CD4-positive, CD25-positive, alpha-beta regulatory T cell (primary cell): Measurements from ENCODE around the gene UMAD1. TPM values are rescaled to one million over a fixed set of nuclear protein-coding genes. Genes with fewer than 3 reads are reported as not detected.

Experiments used
- ATAC-seq, 2 donors: fragments of 150-1000 bp; cut with Tn5 transposase; one replicate each; pipeline ENCODE4 v1.10.0; 2021; ENCODE audit warnings: low read depth in 2 of 2, moderate number of reproducible peaks in 2 of 2, moderate library complexity in 1 of 2
- DNase-seq, 3 donors: peaks; one replicate each; pipeline versions ENCODE4 v3.0.0 to v3.0.0-alpha.2; 2012 to 2022; ENCODE audit warnings: mixed read lengths in 1 of 3
- H3K27ac ChIP-seq: one replicate; pipeline ENCODE4 v1.7.0; 2013; ENCODE audit warnings: mild to moderate bottlenecking, low read length; ENCODE audit not compliant: insufficient read depth, poor library complexity, severe bottlenecking
- H3K27me3 ChIP-seq: one replicate; pipeline ENCODE4 v1.7.0; 2013; ENCODE audit warnings: low read length; ENCODE audit not compliant: control insufficient read depth, insufficient read depth
- H3K36me3 ChIP-seq: one replicate; pipeline ENCODE4 v1.7.0; 2013; ENCODE audit warnings: mild to moderate bottlenecking, low read length, moderate library complexity; ENCODE audit not compliant: control insufficient read depth, insufficient read depth
- H3K4me1 ChIP-seq: 2 replicates; pipeline ENCODE4 v1.7.0; 2013; ENCODE audit warnings: mild to moderate bottlenecking, low read length; ENCODE audit not compliant: insufficient read depth, control insufficient read depth, poor library complexity, severe bottlenecking
- H3K4me3 ChIP-seq: one replicate; pipeline ENCODE4 v1.7.0; 2013; ENCODE audit warnings: low read depth, mild to moderate bottlenecking, low read length, moderate library complexity
- H3K9me3 ChIP-seq, 2 experiments: 1 replicate in 1 of 2; 2 replicates in 1 of 2; pipeline ENCODE4 v1.7.0; 2013; ENCODE audit warnings: low read length in 2 of 2, mild to moderate bottlenecking in 1 of 2, moderate library complexity in 1 of 2; ENCODE audit not compliant: control insufficient read depth in 2 of 2
- H3K27ac Mint-ChIP-seq, 3 donors: one replicate each; pipeline ENCODE4 v1.8.0; 2020 to 2022; ENCODE audit warnings: mild to moderate bottlenecking in 3 of 3, mixed read lengths in 3 of 3, moderate library complexity in 2 of 3
- H3K27me3 Mint-ChIP-seq: one replicate; pipeline ENCODE4 v1.8.0; 2022; ENCODE audit warnings: mild to moderate bottlenecking, mixed read lengths
- H3K36me3 Mint-ChIP-seq: one replicate; pipeline ENCODE4 v1.8.0; 2020; ENCODE audit warnings: mixed read lengths
- H3K4me1 Mint-ChIP-seq, 4 donors: one replicate each; pipeline ENCODE4 v1.8.0; 2020 to 2022; ENCODE audit warnings: mixed read lengths in 4 of 4, mild to moderate bottlenecking in 1 of 4
- H3K4me3 Mint-ChIP-seq, 4 donors: one replicate each; pipeline ENCODE4 v1.8.0; 2020 to 2022; ENCODE audit warnings: mild to moderate bottlenecking in 4 of 4, mixed read lengths in 4 of 4, moderate library complexity in 3 of 4
- H3K9me3 Mint-ChIP-seq, 7 donors: one replicate each; pipeline ENCODE4 v1.8.0; 2020 to 2022; ENCODE audit warnings: mixed read lengths in 7 of 7, mild to moderate bottlenecking in 3 of 7, moderate library complexity in 2 of 7
- polyA plus RNA-seq, 4 donors: library from polyadenylated mRNA; unstranded; fragments of 300-500 nt; fragmentation: Illumina TruSeq; gene quantifications; one replicate each; pipeline ENCODE4 v1.2.3, GENCODE V29; 2021
- total RNA-seq: library from RNA; stranded (reverse); gene quantifications from one replicate; pipeline ENCODE4 v1.2.3, GENCODE V29; 2022

Gene UMAD1
- total and polyA plus RNA-seq, 5 donors from 2014 or later, result 21.5 to 37.3 (median 31.9) TPM

GRCh38 chr7:7667187-7667586 is 26.6 kb downstream of the UMAD1 start:
- no peak for DNase-seq
- Mint-ChIP-seq H3K4me1 (peaks cover 27 to 46% (median 41%) of the 10 kb centered on the region in 4 donors), H3K27me3 (no peaks in the 10 kb centered on the region), H3K27ac (no peak overlapping the region), H3K9me3 (peaks cover 0 to 3% (median 0%) of the 10 kb centered on the region in 7 donors), H3K36me3 (peaks cover 5% of the 10 kb centered on the region), H3K4me3 (no peak overlapping the region)
- H3K27me3 ChIP-seq, result no peaks in the 10 kb centered on the region
- H3K27ac ChIP-seq, result no peak overlapping the region
- peaks cover 9% of the 10 kb centered on the region for H3K36me3 ChIP-seq
- no peak for ATAC-seq
- H3K4me1 ChIP-seq, result peaks cover 6% of the 10 kb centered on the region
- H3K4me3 ChIP-seq, result no peak overlapping the region
- H3K9me3 ChIP-seq, result no peaks in the 10 kb centered on the region

DNA sequence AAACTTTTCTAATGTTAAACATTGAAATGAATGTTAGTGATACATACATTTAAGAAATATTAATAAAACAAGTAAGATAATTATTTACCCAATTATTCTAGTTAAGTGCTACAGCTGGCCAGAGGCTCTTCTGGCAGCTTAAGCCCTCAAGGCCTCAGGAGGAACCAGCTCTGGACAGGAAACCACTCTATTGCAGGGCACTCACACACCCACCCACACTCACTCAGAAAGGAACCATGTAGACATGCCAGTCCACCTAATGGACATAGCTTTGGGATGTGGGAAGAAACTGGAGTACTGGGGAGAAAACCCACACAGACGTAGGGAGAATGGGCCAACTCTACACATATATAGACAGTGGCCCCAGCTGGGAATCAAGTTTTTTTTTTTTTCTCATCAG is 28.2 kb downstream of the UMAD1 start:
- H3K9me3 Mint-ChIP-seq, result peaks cover 0 to 3% (median 0%) of the 10 kb centered on the region in 7 donors
- ATAC-seq (no peak), DNase-seq (no peak)
- H3K4me1 Mint-ChIP-seq, result peaks cover 42 to 50% (median 44%) of the 10 kb centered on the region in 4 donors
- H3K27ac ChIP-seq, result no peak overlapping the region
- no peak overlapping the region for H3K4me3 ChIP-seq
- no peaks in the 10 kb centered on the region for H3K27me3 ChIP-seq
- H3K27me3 Mint-ChIP-seq, result no peaks in the 10 kb centered on the region
- no peak overlapping the region for H3K4me3 Mint-ChIP-seq
- peaks cover 9% of the 10 kb centered on the region for H3K36me3 ChIP-seq
- H3K27ac Mint-ChIP-seq, result peak overlapping the region in 1 of 3 donors; percentile 91
- peaks cover 9% of the 10 kb centered on the region for H3K36me3 Mint-ChIP-seq
- H3K9me3 ChIP-seq, result no peaks in the 10 kb centered on the region
- peaks cover 6% of the 10 kb centered on the region for H3K4me1 ChIP-seq

- H3K4me3 ChIP-seq, result no peak overlapping the region
- ATAC-seq (no peak), DNase-seq (no peak)
- H3K27ac ChIP-seq, result no peak overlapping the region
- Mint-ChIP-seq H3K9me3 (peaks cover 0 to 3% (median 0%) of the 10 kb centered on the region in 7 donors), H3K27me3 (no peaks in the 10 kb centered on the region), H3K4me1 (peaks cover 38 to 51% (median 44%) of the 10 kb centered on the region in 4 donors), H3K27ac (peak overlapping the region in 2 of 3 donors; percentile 5 to 91), H3K36me3 (peaks cover 13% of the 10 kb centered on the region), H3K4me3 (peak overlapping the region in 1 of 4 donors; percentile 19)
- no peaks in the 10 kb centered on the region for H3K27me3 ChIP-seq
- H3K4me1 ChIP-seq, result peaks cover 6% of the 10 kb centered on the region
- no peaks in the 10 kb centered on the region for H3K9me3 ChIP-seq
- peaks cover 19% of the 10 kb centered on the region for H3K36me3 ChIP-seq
Measured at GRCh38 chr7:7670490-7670889, 29.9 kb downstream of the UMAD1 start.

- Mint-ChIP-seq H3K4me1 (peaks cover 41 to 58% (median 47%) of the 10 kb centered on the region in 4 donors), H3K27ac (peak overlapping the region; percentile 16 to 91 (median 88)), H3K4me3 (peak overlapping the region in 2 of 4 donors; percentile 11 to 12), H3K9me3 (peaks cover 0 to 6% (median 0%) of the 10 kb centered on the region in 7 donors), H3K36me3 (peaks cover 20% of the 10 kb centered on the region), H3K27me3 (no peaks in the 10 kb centered on the region)
- Histone ChIP-seq H3K27me3 (no peaks in the 10 kb centered on the region), H3K4me3 (peak overlapping the region; percentile 23), H3K36me3 (peaks cover 25% of the 10 kb centered on the region), H3K27ac (peak overlapping the region; percentile 43), H3K4me1 (peaks cover 6% of the 10 kb centered on the region), H3K9me3 (no peaks in the 10 kb centered on the region)
- DNase-seq (no peak), ATAC-seq (no peak)
Measured at GRCh38 chr7:7671361-7671760, 30.8 kb downstream of the UMAD1 start.

GRCh38 chr7:7672545-7673239 is 32.1 kb downstream of the UMAD1 start:
- peaks cover 6% of the 10 kb centered on the region for H3K4me1 ChIP-seq
- no peaks in the 10 kb centered on the region for H3K9me3 ChIP-seq
- H3K4me3 ChIP-seq, result peak overlapping the region; percentile 60
- peak in 1 of 3 donors; percentile 15 for DNase-seq
- H3K27ac ChIP-seq, result no peak overlapping the region
- no peaks in the 10 kb centered on the region for H3K27me3 Mint-ChIP-seq
- H3K9me3 Mint-ChIP-seq, result peaks cover 0 to 6% (median 3%) of the 10 kb centered on the region in 7 donors
- H3K36me3 Mint-ChIP-seq, result peaks cover 25% of the 10 kb centered on the region
- H3K4me3 Mint-ChIP-seq, result peak overlapping the region in 3 of 4 donors; percentile 5 to 75 (median 69)
- H3K27ac Mint-ChIP-seq, result peak overlapping the region; percentile 88 to 94 (median 91)
- H3K4me1 Mint-ChIP-seq, result peaks cover 37 to 56% (median 47%) of the 10 kb centered on the region in 4 donors
- H3K27me3 ChIP-seq, result no peaks in the 10 kb centered on the region
- peaks cover 22% of the 10 kb centered on the region for H3K36me3 ChIP-seq
- peak in 1 of 2 donors; percentile 11 for ATAC-seq

GRCh38 chr7:7673240-7673550 is 32.6 kb downstream of the UMAD1 start:
- Histone ChIP-seq H3K4me3 (peak overlapping the region; percentile 60), H3K27me3 (no peaks in the 10 kb centered on the region), H3K9me3 (peaks cover 0 to 4% of the 10 kb centered on the region in 2 experiments), H3K36me3 (peaks cover 17% of the 10 kb centered on the region), H3K27ac (no peak overlapping the region), H3K4me1 (peaks cover 6% of the 10 kb centered on the region)
- DNase-seq (no peak), ATAC-seq (peak in 1 of 2 donors; percentile 34)
- Mint-ChIP-seq H3K36me3 (peaks cover 29% of the 10 kb centered on the region), H3K4me1 (peaks cover 37 to 56% (median 47%) of the 10 kb centered on the region in 4 donors), H3K27me3 (no peaks in the 10 kb centered on the region), H3K4me3 (peak overlapping the region; percentile 5 to 75 (median 62)), H3K9me3 (peaks cover 0 to 7% (median 4%) of the 10 kb centered on the region in 7 donors), H3K27ac (peak overlapping the region; percentile 88 to 94 (median 91))

GRCh38 chr7:7675686-7676085 is 35.1 kb downstream of the UMAD1 start:
- Mint-ChIP-seq H3K4me3 (peak overlapping the region in 1 of 4 donors; percentile 57), H3K9me3 (peaks cover 0 to 5% (median 3%) of the 10 kb centered on the region in 7 donors), H3K36me3 (peaks cover 24% of the 10 kb centered on the region), H3K4me1 (peaks cover 40 to 55% (median 50%) of the 10 kb centered on the region in 4 donors), H3K27me3 (no peaks in the 10 kb centered on the region), H3K27ac (peak overlapping the region in 2 of 3 donors; percentile 10 to 76)
- no peaks in the 10 kb centered on the region for H3K27me3 ChIP-seq
- peaks cover 0 to 4% of the 10 kb centered on the region in 2 experiments for H3K9me3 ChIP-seq
- H3K4me3 ChIP-seq, result no peak overlapping the region
- H3K36me3 ChIP-seq, result peaks cover 16% of the 10 kb centered on the region
- no peak for ATAC-seq
- peaks cover 6% of the 10 kb centered on the region for H3K4me1 ChIP-seq
- DNase-seq, result no peak
- peak overlapping the region; percentile 6 for H3K27ac ChIP-seq
